GM04503 (cell line): ENCODE measurements around the gene HMBS.
"Not testable (repeated sequence)": the region's sequence is repeated elsewhere in the genome, so short reads cannot be mapped to it uniquely, and the experiment has no call there.

Experiments used
- DNase-seq: peaks from one replicate; pipeline ENCODE4 v3.0.0-alpha.2; 2012; ENCODE audit warnings: low read depth

Gene HMBS

GRCh38 chr11:119118946-119119345, 34.3 kb downstream of the HMBS start:
- no peak for DNase-seq

GRCh38 chr11:119120639-119121007, 35.9 kb downstream of the HMBS start:
- DNase-seq: no peak

DNA sequence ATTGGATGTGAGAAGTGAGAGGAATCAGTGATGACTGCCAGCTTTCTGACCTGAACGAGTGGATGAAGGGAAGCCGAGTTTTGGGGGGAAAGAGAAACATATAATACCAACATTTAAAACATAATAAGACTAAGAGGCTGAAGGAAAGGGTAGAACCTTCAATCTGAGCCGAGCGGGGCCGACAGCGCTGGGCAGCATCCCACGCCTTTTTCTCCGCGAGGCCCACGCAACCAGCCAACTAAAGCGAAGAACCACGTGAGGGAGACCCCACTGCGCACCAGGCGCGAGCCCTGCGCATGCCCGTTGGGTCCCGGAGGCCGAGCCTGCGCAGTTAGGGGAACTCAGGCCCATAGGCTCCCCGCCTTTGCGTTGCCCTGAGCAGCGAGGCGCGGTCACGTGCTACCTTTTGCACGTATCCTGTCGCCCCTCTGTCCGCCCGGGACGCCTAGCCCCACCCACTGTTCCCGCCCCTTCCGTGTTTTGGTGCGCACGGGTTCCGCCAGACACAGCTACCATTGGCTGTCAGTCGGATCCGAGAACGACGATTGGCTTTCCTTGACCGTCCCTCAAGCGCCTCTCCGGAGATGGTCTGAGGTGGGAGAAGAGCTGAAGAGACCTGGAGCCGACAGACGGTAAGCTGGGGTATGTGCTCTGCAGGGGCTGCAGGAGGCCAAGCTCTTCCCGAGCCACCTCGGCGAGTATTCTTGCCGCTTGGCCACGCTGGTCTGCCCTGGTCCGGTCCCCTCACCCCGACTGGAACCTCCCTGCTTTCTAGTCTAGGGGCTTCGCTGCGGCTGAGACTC, 36.5 kb downstream of the HMBS start, which contains the start of gene HINFP:
HINFP (plus strand) TSS at position 573 of the 803 bp plus-strand sequence. CDS start 5,365 bp downstream, outside the sequence.
- DNase-seq: peak; percentile 88

DNA sequence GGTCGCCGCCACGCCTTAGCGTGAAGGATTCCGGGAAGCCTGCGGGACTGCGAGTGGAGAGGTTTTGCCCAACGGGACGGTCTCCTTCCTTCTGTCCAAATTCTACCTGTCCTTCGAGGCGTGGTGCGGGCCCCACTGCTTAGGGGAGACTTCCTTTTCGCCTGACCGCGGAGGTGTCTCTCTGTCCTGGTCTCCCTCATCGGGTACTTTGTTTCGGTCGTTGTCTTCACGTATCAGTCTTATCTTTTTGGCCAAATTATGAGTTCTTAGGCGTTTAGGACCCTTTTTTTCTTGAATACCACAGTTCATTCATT, 37.1 kb downstream of the HMBS start:
- no peak for DNase-seq

DNA sequence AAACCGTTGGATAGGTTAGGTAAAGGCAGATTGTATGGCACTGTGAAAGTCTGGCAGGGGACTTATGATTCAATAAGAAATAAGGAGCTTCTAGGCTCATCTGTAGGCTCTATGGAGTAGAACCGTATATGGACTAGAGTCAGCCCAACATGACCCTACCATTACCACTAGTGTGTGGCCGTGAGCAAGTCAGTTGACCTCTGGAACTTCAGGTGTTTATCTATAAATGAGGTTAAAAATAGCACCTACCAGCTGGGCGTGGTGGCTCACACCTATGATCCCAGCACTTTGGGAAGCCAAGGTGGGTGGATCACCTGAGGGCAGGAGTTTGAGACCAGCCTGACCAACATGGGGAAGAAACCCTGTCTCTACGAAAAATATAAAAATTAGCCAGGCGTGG, 41.1 kb downstream of the HMBS start:
- DNase-seq: no peak

GRCh38 chr11:119126675-119127268, 42.1 kb downstream of the HMBS start:
- no peak for DNase-seq

DNA sequence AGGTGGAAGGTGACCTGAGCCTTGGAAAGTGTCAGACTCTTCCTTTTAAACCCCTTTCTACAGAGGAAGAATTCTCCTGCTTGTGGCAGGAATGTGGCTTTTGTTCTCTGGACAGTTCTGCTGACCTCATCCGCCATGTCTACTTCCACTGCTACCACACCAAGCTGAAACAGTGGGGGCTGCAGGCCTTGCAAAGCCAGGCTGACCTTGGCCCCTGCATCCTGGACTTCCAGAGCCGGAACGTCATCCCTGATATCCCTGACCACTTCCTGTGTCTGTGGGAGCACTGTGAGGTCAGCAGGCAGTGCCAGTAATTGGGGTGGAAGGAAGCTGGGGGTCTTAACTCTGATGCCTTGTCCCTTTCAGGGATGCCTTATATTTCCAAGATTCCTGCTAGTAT, 46.0 kb downstream of the HMBS start:
- no peak for DNase-seq

- DNase-seq: no peak
These were observed 49.8 kb downstream of the HMBS start for GRCh38 chr11:119134389-119134978.

DNA sequence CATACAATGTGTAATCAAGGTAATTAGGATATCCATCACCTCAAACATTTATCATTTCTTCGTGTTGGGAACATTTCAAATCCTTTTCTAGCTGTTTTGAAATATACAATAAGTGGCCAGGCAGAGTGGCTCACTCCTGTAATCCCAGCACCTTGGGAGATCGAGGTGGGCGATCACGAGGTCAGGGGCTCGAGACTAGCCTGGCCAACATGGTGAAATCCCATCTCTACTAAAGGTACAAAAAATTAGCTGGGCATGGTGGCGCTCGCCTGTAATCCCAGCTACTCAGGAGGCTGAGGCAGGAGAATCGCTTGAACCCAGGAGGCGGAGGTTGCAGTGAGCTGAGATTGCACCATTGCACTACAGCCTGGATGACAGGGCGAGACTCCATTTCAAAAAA, 54.6 kb downstream of the HMBS start:
- not testable (repeated sequence) for DNase-seq
